Measurements from ENCODE around the gene CAVIN3. TPM values are rescaled to one million over a fixed set of nuclear protein-coding genes. Genes with fewer than 3 reads are reported as not detected.
"Not testable (repeated sequence)": the region's sequence is repeated elsewhere in the genome, so short reads cannot be mapped to it uniquely, and the experiment has no call there.

The CAVIN3 gene
- total RNA-seq, 1 experiment from 2014 or later: 11.2 TPM

DNA sequence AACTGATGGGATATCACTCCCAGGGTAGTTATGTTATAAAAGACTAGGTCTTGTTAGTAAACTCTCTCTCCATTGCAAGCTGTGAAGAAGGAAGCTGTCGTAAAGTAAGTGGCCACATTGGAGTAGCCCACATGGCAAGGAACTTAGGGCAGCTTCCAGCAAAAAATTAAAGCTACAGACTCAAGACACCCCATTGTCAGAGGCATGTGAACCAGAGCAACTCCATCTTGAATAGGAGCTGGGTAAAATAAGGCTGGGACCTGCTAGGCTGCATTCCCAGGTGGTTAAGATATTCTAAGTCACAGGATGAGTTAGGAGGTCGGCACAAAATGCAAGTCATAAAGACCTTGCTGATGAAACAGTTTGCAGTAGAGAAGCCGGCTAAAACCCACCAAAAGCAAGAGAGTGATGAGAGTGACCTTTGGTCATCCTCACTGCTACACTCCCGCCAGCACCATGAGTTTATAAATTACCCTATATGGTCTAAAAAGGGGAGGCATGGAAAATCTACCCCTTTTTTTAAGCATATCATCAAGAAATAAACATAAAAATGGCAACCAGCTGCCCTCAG lies 36.8 kb downstream of the CAVIN3 start:
- BruUV-seq (replicated peaks): no TSS peak
- Mint-ChIP-seq H3K27me3 (ENCODE audit: insufficient read depth, unreplicated experiment) (peaks cover 4% of the 10 kb centered on the region), H3K27ac (ENCODE audit: unreplicated experiment) (peak overlapping the region; percentile 31), H3K4me1 (ENCODE audit: low read depth, unreplicated experiment) (peaks cover 57% of the 10 kb centered on the region), H3K4me3 (ENCODE audit: unreplicated experiment) (no peak overlapping the region), H3K36me3 (ENCODE audit: insufficient read depth, unreplicated experiment) (no peaks in the 10 kb centered on the region), H3K9me3 (ENCODE audit: unreplicated experiment) (no peaks in the 10 kb centered on the region)
- peaks cover 39% of the 10 kb centered on the region for H3K4me1 ChIP-seq
- ChIA-PET POLR2A (no interaction called here), CTCF (no interaction called here)
- H3K4me3 ChIP-seq (ENCODE audit: low read depth, low read length): no peak overlapping the region
- no peaks in the 10 kb centered on the region for H3K9me3 ChIP-seq
- DNase-seq: no peak
- no peaks in the 10 kb centered on the region for H3K36me3 ChIP-seq (ENCODE audit: control insufficient read depth, insufficient read depth, low read length)
- TF ChIP-seq, protein P1, sequence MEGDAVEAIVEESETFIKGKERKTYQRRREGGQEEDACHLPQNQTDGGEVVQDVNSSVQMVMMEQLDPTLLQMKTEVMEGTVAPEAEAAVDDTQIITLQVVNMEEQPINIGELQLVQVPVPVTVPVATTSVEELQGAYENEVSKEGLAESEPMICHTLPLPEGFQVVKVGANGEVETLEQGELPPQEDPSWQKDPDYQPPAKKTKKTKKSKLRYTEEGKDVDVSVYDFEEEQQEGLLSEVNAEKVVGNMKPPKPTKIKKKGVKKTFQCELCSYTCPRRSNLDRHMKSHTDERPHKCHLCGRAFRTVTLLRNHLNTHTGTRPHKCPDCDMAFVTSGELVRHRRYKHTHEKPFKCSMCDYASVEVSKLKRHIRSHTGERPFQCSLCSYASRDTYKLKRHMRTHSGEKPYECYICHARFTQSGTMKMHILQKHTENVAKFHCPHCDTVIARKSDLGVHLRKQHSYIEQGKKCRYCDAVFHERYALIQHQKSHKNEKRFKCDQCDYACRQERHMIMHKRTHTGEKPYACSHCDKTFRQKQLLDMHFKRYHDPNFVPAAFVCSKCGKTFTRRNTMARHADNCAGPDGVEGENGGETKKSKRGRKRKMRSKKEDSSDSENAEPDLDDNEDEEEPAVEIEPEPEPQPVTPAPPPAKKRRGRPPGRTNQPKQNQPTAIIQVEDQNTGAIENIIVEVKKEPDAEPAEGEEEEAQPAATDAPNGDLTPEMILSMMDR (IDR thresholded peaks at IDR 0.05; ENCODE audit: insufficient read depth in 1 of 2, low read depth in 1 of 2, low read length in 1 of 2, severe bottlenecking in 1 of 2, unreplicated experiment in 1 of 2): no peak
- H3K27me3 ChIP-seq (replicated peaks; ENCODE audit: control insufficient read depth, insufficient read depth, low read length): no peaks in the 10 kb centered on the region
- intact Hi-C loops (cut with micrococcal nuclease; ENCODE audit: unreplicated experiment): no loop called here

DNA sequence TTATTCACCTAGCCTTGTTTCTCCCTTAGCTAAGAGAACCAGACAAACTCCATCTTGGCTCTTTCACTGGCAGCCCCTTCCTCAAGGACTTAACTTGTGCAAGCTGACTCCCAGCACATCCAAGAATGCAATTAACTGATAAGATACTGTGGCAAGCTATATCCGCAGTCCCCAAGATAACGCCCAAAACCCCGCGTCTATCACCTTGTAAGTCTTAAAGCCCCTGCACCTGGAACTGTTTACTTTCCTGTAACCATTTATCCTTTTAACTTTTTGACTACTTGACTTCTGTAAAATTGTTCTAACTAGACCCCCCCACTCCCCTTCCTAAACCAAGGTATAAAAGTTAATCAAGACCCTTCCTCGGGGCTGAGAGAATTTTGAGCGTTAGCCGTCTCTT lies 39.5 kb downstream of the CAVIN3 start:
- BruUV-seq (replicated peaks); H3K27ac Mint-ChIP-seq (ENCODE audit: unreplicated experiment); H3K27me3 ChIP-seq (replicated peaks; ENCODE audit: control insufficient read depth, insufficient read depth, low read length); POLR2A ChIA-PET; H3K27me3 Mint-ChIP-seq (ENCODE audit: insufficient read depth, unreplicated experiment); H3K36me3 ChIP-seq (ENCODE audit: control insufficient read depth, insufficient read depth, low read length); H3K4me3 ChIP-seq (ENCODE audit: low read depth, low read length); H3K36me3 Mint-ChIP-seq (ENCODE audit: insufficient read depth, unreplicated experiment); H3K9me3 ChIP-seq; intact Hi-C loops (cut with micrococcal nuclease; ENCODE audit: unreplicated experiment); H3K9me3 Mint-ChIP-seq (ENCODE audit: unreplicated experiment): not testable (repeated sequence)
- H3K4me1 Mint-ChIP-seq (ENCODE audit: low read depth, unreplicated experiment): peaks cover 47% of the 10 kb centered on the region
- H3K4me3 Mint-ChIP-seq (ENCODE audit: unreplicated experiment): peak overlapping the region; percentile 25
- CTCF ChIA-PET: interaction anchor here (0.6 to 1.1 kb wide), 3 partner anchors 18 to 72 kb away, joined by 3 to 6 read pairs (median 3); no protein-coding TSS in a partner anchor
- peak; percentile 18 to 53 for DNase-seq
- peaks cover 20% of the 10 kb centered on the region for H3K4me1 ChIP-seq

DNA sequence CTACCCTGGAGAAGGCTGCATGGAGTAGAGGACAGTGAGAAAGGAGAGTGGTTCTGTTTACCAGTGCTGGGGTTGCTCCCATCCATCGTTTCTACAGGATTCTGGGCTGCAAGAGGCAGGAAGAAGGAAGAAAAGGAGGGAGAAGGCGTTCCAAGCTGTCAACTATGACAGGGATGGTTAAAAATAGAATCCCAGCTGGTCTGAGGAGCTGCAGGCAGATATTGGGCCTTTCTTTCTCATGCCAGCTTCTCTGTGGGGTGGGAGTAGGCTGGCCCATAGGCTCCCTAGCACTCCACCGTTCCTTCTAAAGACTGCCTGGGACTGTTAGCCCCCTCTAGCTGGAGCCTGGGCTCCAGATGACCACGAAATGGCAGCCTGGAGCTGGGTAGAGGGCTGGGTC lies 47.1 kb downstream of the CAVIN3 start:
- Mint-ChIP-seq H3K9me3 (ENCODE audit: unreplicated experiment) (no peaks in the 10 kb centered on the region), H3K27ac (ENCODE audit: unreplicated experiment) (no peak overlapping the region), H3K4me3 (ENCODE audit: unreplicated experiment) (no peak overlapping the region), H3K4me1 (ENCODE audit: low read depth, unreplicated experiment) (no peaks in the 10 kb centered on the region), H3K27me3 (ENCODE audit: insufficient read depth, unreplicated experiment) (peaks cover 20% of the 10 kb centered on the region), H3K36me3 (ENCODE audit: insufficient read depth, unreplicated experiment) (no peaks in the 10 kb centered on the region)
- TF ChIP-seq, protein P1 (IDR thresholded peaks at IDR 0.05; ENCODE audit: insufficient read depth in 1 of 2, low read depth in 1 of 2, low read length in 1 of 2, severe bottlenecking in 1 of 2, unreplicated experiment in 1 of 2): no peak
- H3K36me3 ChIP-seq (ENCODE audit: control insufficient read depth, insufficient read depth, low read length): no peaks in the 10 kb centered on the region
- POLR2A ChIA-PET: no interaction called here
- BruUV-seq (replicated peaks): no TSS peak
- peaks cover 8% of the 10 kb centered on the region; the same call in 1 of the 2 replicates for H3K9me3 ChIP-seq
- no peak overlapping the region for H3K4me3 ChIP-seq (ENCODE audit: low read depth, low read length)
- H3K4me1 ChIP-seq: no peaks in the 10 kb centered on the region
- intact Hi-C loops (cut with micrococcal nuclease; ENCODE audit: unreplicated experiment): no loop called here
- CTCF ChIA-PET: no interaction called here
- no peaks in the 10 kb centered on the region for H3K27me3 ChIP-seq (replicated peaks; ENCODE audit: control insufficient read depth, insufficient read depth, low read length)
- DNase-seq: no peak
